HUES64 (cell line): ENCODE data around the gene ZIC1.

Experiments
- H3K27ac ChIP-seq: 2 replicates; pipeline ENCODE4 v1.7.0; 2013; ENCODE audit warnings: low read depth, low read length, inconsistent platforms
- H3K27me3 ChIP-seq: 2 replicates; pipeline ENCODE4 v1.6.1; 2013; ENCODE audit warnings: mild to moderate bottlenecking, low read length; ENCODE audit not compliant: insufficient read depth
- H3K36me3 ChIP-seq: 2 replicates; pipeline ENCODE4 v1.6.1; 2013; ENCODE audit warnings: mild to moderate bottlenecking, low read length; ENCODE audit not compliant: insufficient read depth
- H3K4me1 ChIP-seq: 2 replicates; pipeline ENCODE4 v1.6.1; 2013; ENCODE audit warnings: mild to moderate bottlenecking, low read length, moderate library complexity; ENCODE audit not compliant: insufficient read depth
- H3K4me3 ChIP-seq: 2 replicates; pipeline ENCODE4 v1.5.1; 2013; ENCODE audit warnings: mild to moderate bottlenecking, low read length, moderate library complexity
- H3K9ac ChIP-seq: 2 replicates; pipeline ENCODE4 v1.6.1; 2013; ENCODE audit warnings: mild to moderate bottlenecking, low read depth, low read length
- H3K9me3 ChIP-seq: 2 replicates; pipeline ENCODE4 v1.6.1; 2013; ENCODE audit warnings: low read depth, low read length; ENCODE audit not compliant: insufficient read depth
- WGBS: fragments of 150-250, 120-280 bp; methylation state at CpG from one replicate; pipeline ENCODE4 v1.1.7; 2013; ENCODE audit warnings: missing lambda C conversion rate; 5-methylcytosine and 5-hydroxymethylcytosine counted together

The ZIC1 gene

GRCh38 chr3:147381596-147381995 is 27.6 kb upstream of the ZIC1 start:
- Histone ChIP-seq H3K4me3 (no peak overlapping the region), H3K27ac (no peak overlapping the region; the same call in 1 of the 2 replicates), H3K36me3 (no peaks in the 10 kb centered on the region), H3K27me3 (peaks cover 100% of the 10 kb centered on the region), H3K9me3 (no peaks in the 10 kb centered on the region), H3K4me1 (peaks cover 81% of the 10 kb centered on the region), H3K9ac (no peak overlapping the region)
- WGBS = 23% methylated on average over 6 of the region's 6 CpGs

GRCh38 chr3:147383617-147384016 is 25.5 kb upstream of the ZIC1 start:
- H3K27ac ChIP-seq = no peak overlapping the region
- WGBS = 23% methylated on average over 6 of the region's 6 CpGs
- no peak overlapping the region for H3K9ac ChIP-seq
- peaks cover 88% of the 10 kb centered on the region for H3K4me1 ChIP-seq
- H3K36me3 ChIP-seq = no peaks in the 10 kb centered on the region
- no peaks in the 10 kb centered on the region for H3K9me3 ChIP-seq
- no peak overlapping the region for H3K4me3 ChIP-seq
- peaks cover 100% of the 10 kb centered on the region for H3K27me3 ChIP-seq

- Histone ChIP-seq H3K27ac (no peak overlapping the region), H3K9me3 (no peaks in the 10 kb centered on the region), H3K9ac (no peak overlapping the region), H3K4me3 (peak overlapping the region; percentile 39), H3K36me3 (no peaks in the 10 kb centered on the region), H3K4me1 (peaks cover 87% of the 10 kb centered on the region), H3K27me3 (peaks cover 100% of the 10 kb centered on the region)
- 24% methylated on average over 27 of the region's 27 CpGs for WGBS
These were observed 24.7 kb upstream of the ZIC1 start for GRCh38 chr3:147384210-147385058.

GRCh38 chr3:147385059-147386012 is 23.8 kb upstream of the ZIC1 start:
- Histone ChIP-seq H3K9me3 (no peaks in the 10 kb centered on the region), H3K4me3 (peak overlapping the region; percentile 39; the same call in 1 of the 2 replicates), H3K27me3 (peaks cover 100% of the 10 kb centered on the region), H3K4me1 (peaks cover 86% of the 10 kb centered on the region), H3K27ac (no peak overlapping the region), H3K36me3 (no peaks in the 10 kb centered on the region), H3K9ac (no peak overlapping the region)
- WGBS = 42% methylated on average over 22 of the region's 23 CpGs

GRCh38 chr3:147387291-147387884 is 21.8 kb upstream of the ZIC1 start:
- H3K4me1 ChIP-seq = peaks cover 66% of the 10 kb centered on the region
- H3K4me3 ChIP-seq = 0 out of 2 replicates have a peak overlapping the region, but pooled peaks have one; percentile 21
- H3K9ac ChIP-seq = 0 out of 2 replicates have a peak overlapping the region, but pooled peaks have one; percentile 10
- no peaks in the 10 kb centered on the region for H3K9me3 ChIP-seq
- H3K36me3 ChIP-seq = no peaks in the 10 kb centered on the region
- WGBS = 13% methylated on average over 9 of the region's 10 CpGs
- H3K27me3 ChIP-seq = peaks cover 100% of the 10 kb centered on the region
- no peak overlapping the region; the same call in 1 of the 2 replicates for H3K27ac ChIP-seq

GRCh38 chr3:147387885-147388699 is 21.1 kb upstream of the ZIC1 start:
- Histone ChIP-seq H3K27me3 (peaks cover 100% of the 10 kb centered on the region), H3K36me3 (no peaks in the 10 kb centered on the region), H3K4me1 (peaks cover 62% of the 10 kb centered on the region), H3K9ac (0 out of 2 replicates have a peak overlapping the region, but pooled peaks have one; percentile 10), H3K4me3 (peak overlapping the region; percentile 21; the same call in 1 of the 2 replicates), H3K9me3 (no peaks in the 10 kb centered on the region), H3K27ac (no peak overlapping the region; the same call in 1 of the 2 replicates)
- WGBS = under 1% methylated on average over 29 of the region's 36 CpGs

- 2% methylated on average over 24 of the region's 25 CpGs for WGBS
- Histone ChIP-seq H3K36me3 (no peaks in the 10 kb centered on the region), H3K27me3 (peaks cover 100% of the 10 kb centered on the region), H3K27ac (no peak overlapping the region), H3K4me1 (peaks cover 56% of the 10 kb centered on the region), H3K4me3 (peak overlapping the region; percentile 21; the same call in 1 of the 2 replicates), H3K9ac (no peak overlapping the region), H3K9me3 (no peaks in the 10 kb centered on the region)
These were observed 20.2 kb upstream of the ZIC1 start for GRCh38 chr3:147388700-147389580.

GRCh38 chr3:147389717-147390116 is 19.4 kb upstream of the ZIC1 start:
- H3K27me3 ChIP-seq = peaks cover 100% of the 10 kb centered on the region
- no peaks in the 10 kb centered on the region for H3K36me3 ChIP-seq
- WGBS = 2% methylated on average over 9 of the region's 12 CpGs
- no peaks in the 10 kb centered on the region for H3K9me3 ChIP-seq
- H3K4me3 ChIP-seq = no peak overlapping the region
- peaks cover 57% of the 10 kb centered on the region for H3K4me1 ChIP-seq
- H3K27ac ChIP-seq = no peak overlapping the region
- H3K9ac ChIP-seq = no peak overlapping the region

GRCh38 chr3:147390589-147391569 is 18.3 kb upstream of the ZIC1 start:
- Histone ChIP-seq H3K4me3 (peak overlapping the region; percentile 41), H3K27ac (no peak overlapping the region), H3K9me3 (no peaks in the 10 kb centered on the region), H3K9ac (no peak overlapping the region), H3K27me3 (peaks cover 100% of the 10 kb centered on the region), H3K36me3 (no peaks in the 10 kb centered on the region), H3K4me1 (peaks cover 55% of the 10 kb centered on the region)
- WGBS = 2% methylated on average over 75 of the region's 77 CpGs
